Esophagus (tissue), 2 donors: ENCODE measurements around the gene TBX19. TPM values are rescaled to one million over a fixed set of nuclear protein-coding genes. Genes with fewer than 3 reads are reported as not detected.

ENCODE experiments used
- H3K27ac ChIP-seq, 2 donors: one replicate each; pipeline ENCODE4 v1.5.1; 2013; ENCODE audit warnings: low read depth in 2 of 2, mild to moderate bottlenecking in 2 of 2, inconsistent platforms in 1 of 2, low read length in 1 of 2, moderate library complexity in 1 of 2
- H3K27me3 ChIP-seq, 2 donors: one replicate each; pipeline ENCODE4 v1.6.1; 2013; ENCODE audit warnings: low read length in 2 of 2, control low read depth in 1 of 2, mild to moderate bottlenecking in 1 of 2; ENCODE audit not compliant: insufficient read depth in 2 of 2, control insufficient read depth in 1 of 2
- H3K36me3 ChIP-seq, 2 donors: one replicate each; pipeline ENCODE4 v1.6.1; 2013; ENCODE audit warnings: low read length in 1 of 2; ENCODE audit not compliant: control insufficient read depth in 2 of 2, insufficient read depth in 2 of 2
- H3K4me1 ChIP-seq, 2 donors: one replicate each; pipeline ENCODE4 v1.6.1; 2013; ENCODE audit warnings: low read length in 1 of 2; ENCODE audit not compliant: control insufficient read depth in 2 of 2, insufficient read depth in 2 of 2
- H3K4me3 ChIP-seq, 2 donors: one replicate each; pipeline ENCODE4 v1.5.1; 2013; ENCODE audit warnings: low read length in 2 of 2, mild to moderate bottlenecking in 2 of 2, low read depth in 1 of 2, moderate library complexity in 1 of 2
- H3K9me3 ChIP-seq, 2 donors: one replicate each; pipeline ENCODE4 v1.6.1; 2013; ENCODE audit warnings: mild to moderate bottlenecking in 2 of 2, low read depth in 1 of 2, low read length in 1 of 2, moderate library complexity in 1 of 2; ENCODE audit not compliant: control insufficient read depth in 2 of 2, insufficient read depth in 1 of 2
- WGBS, 2 donors: extraction: QIAGEN DNeasy Blood & Tissue Kit; methylation state at CpG; one replicate each; pipeline ENCODE4 v1.1.7; 2013; 5-methylcytosine and 5-hydroxymethylcytosine counted together
- polyA plus RNA-seq, 2 donors: library from polyadenylated mRNA; stranded (reverse); fragments of 200-250 nt; gene quantifications; one replicate each; pipeline ENCODE4 v1.2.3, GENCODE V29; 2013
- donor health status: healthy with polysubstance abuse.
- donor health status: Bipolar disorder and iron deficiency.

The TBX19 gene
- polyA plus RNA-seq, 2 donors: 1.2 to 1.7 TPM

DNA sequence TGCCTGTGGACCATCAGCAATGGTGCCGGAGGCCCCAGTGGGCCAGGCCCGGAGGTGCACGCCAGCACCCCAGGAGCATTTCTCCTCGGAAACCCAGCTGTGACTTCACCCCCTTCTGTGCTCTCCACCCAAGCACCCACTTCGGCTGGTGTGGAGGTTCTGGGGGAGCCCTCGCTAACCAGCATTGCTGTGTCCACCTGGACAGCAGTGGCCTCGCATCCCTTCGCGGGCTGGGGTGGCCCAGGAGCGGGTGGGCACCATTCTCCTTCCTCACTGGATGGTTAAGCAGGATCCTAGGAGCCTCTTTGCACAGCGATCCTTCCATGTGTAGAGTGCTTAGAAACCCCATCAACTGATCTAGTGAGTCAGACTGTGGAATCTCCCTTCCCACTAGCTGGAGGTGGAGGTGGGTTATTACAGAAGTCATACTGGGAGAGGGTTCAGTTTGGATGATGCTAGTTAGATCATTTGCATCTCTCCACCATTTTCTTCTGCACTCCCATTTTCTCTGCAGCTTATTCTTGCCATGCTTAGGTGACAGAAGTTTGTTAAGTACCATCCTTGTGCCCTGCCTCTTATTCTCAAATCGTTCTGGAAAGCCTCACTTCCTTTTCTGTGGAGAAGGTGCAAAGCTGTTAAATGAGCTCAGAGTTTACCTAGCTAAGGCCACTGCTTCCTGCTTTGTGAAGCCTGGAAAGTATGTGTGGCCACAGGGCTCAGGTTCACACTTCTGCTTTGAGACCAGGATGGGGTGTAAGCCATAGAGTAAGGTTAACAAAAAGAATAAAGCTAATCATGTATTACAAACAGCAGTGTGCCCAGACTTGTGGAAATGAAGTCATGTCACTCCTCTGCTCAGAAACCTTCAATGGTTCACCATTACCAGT, 32.3 kb downstream of the TBX19 start:
- 90% methylated on average over 12 of the region's 12 CpGs for WGBS, 2 donors
- Histone ChIP-seq H3K27ac (no peak overlapping the region), H3K36me3 (peaks cover 0 to 10% of the 10 kb centered on the region in 2 donors), H3K4me3 (no peak overlapping the region), H3K27me3 (no peaks in the 10 kb centered on the region), H3K4me1 (no peaks in the 10 kb centered on the region), H3K9me3 (no peaks in the 10 kb centered on the region)

DNA sequence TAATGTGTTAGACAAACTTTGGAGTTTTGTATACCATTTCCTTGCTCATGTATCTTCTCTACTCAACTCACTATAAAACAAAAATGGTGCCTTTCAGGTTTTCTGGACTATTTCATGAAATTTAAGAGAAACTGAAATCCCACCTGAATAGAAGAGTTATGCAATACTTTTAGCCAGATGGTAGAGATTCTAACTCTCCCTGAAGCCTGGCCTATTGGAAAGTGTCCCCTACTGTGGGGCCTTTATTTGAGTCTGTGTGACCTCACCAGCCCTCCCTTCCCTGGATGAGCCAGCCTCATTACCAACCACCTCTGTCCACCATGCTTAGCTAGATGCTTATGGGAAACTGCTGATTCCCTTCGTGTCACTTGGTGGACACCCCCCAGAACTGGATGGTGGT, 35.5 kb downstream of the TBX19 start:
- Histone ChIP-seq H3K27me3 (no peaks in the 10 kb centered on the region), H3K27ac (no peak overlapping the region), H3K4me1 (no peaks in the 10 kb centered on the region), H3K9me3 (no peaks in the 10 kb centered on the region), H3K4me3 (no peak overlapping the region), H3K36me3 (peaks cover 0 to 8% of the 10 kb centered on the region in 2 donors)
- WGBS, 2 donors: 88 to 96% methylated on average over 1 of the region's 1 CpG

DNA sequence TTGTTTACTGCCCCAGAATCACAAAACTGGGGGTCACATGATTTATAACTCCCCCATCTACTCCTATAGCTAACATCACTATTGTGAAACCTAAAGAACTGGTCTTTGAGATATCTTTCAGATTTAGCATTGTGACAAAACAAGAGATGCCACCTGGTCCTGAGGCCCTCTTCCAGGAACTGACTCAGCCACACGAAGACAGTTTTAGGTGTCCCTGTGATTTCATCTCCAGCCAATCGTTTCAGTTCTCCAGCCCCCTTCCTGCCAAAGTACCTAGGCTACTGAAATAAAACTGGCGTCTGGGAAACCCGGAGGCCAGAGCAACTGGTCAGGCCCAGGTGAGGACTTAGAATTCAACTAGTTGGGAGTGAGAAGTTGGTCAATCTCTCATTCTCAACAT, 36.6 kb downstream of the TBX19 start:
- H3K27me3 ChIP-seq: no peaks in the 10 kb centered on the region
- H3K9me3 ChIP-seq: no peaks in the 10 kb centered on the region
- no peak overlapping the region for H3K4me3 ChIP-seq
- no peaks in the 10 kb centered on the region for H3K4me1 ChIP-seq
- no peak overlapping the region for H3K27ac ChIP-seq
- peaks cover 0 to 7% of the 10 kb centered on the region in 2 donors for H3K36me3 ChIP-seq
- 93 to 94% methylated on average over 4 of the region's 4 CpGs for WGBS, 2 donors

DNA sequence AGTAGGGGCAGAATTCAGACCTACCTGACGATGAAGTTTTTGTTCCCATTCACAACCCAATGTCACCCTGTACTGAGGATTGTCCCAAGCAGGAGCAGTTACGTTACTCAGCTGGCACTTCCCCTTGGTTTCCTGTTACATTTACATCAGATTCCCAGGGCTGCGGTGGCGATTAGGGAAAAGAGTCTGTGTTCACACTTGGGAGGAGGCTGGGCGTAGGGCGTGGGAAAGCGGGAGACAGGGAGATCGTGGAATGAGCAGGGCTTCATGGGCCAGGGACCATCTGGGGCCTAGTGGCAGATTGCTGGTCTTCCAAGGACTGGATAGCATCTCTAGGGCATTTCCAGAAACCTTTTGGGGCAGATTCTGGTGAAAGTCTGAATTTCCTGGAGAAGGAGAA, 39.0 kb downstream of the TBX19 start:
- WGBS, 2 donors: 88 to 90% methylated on average over 8 of the region's 8 CpGs
- H3K9me3 ChIP-seq: no peaks in the 10 kb centered on the region

DNA sequence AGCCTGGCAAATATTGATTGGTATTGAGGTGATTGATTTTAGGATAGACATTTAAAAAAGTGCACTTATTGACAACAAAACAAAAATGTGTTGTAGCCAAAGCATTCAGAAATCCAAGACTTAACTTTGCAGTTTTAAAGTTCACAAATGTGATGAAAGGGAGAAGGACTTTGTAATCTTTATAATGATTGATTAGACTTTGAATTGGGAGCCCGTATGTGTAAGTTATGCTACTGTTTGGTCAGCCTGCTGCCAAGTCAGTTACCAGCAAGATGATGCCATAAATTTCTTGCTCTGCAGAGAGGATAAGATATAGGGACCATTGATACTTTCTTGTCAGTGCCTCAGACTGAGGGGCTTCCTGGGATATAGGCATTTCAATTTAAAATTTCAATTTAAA, 39.5 kb downstream of the TBX19 start:
- WGBS, 2 donors: 66 to 68% methylated on average over 1 of the region's 1 CpG
- Histone ChIP-seq H3K27me3 (no peaks in the 10 kb centered on the region), H3K4me3 (no peak overlapping the region), H3K4me1 (no peaks in the 10 kb centered on the region), H3K27ac (no peak overlapping the region), H3K9me3 (no peaks in the 10 kb centered on the region), H3K36me3 (no peaks in the 10 kb centered on the region)

More for the DNA sequence above, 39.0 kb downstream of the TBX19 start:
- no peak overlapping the region for H3K4me3 ChIP-seq
- H3K36me3 ChIP-seq: no peaks in the 10 kb centered on the region
- no peaks in the 10 kb centered on the region for H3K27me3 ChIP-seq
- H3K27ac ChIP-seq: no peak overlapping the region
- H3K4me1 ChIP-seq: no peaks in the 10 kb centered on the region

DNA sequence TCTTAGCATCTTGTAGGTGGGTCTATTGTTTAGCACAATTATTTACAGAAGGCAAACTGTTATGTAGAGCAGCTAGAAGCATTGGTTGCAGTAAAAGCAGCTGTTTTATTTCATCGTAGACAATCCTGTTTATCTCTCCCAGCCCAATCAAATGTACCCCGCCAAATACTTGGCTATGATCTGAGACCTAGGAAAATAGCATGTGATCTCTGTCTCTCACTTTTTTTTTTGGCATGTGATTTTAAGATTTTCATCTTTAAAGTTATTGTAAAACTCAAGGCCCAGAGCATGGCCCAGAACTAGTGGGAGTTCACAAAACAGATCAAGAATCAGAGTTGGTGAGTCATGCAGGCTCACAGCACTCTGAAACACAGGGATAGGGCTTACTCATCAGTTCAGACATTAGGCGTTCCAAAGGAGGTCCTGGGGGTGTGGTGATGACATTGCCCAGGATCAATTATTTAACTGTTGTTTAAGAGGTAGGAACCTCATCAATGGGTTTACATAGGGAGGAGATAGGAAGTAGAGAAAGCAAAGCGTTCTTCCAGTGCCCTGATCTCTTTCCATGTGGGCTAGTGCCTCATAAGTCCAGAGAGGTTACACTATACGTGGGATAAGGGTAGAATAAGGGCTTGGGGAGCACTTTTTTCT, 40.2 kb downstream of the TBX19 start:
- Histone ChIP-seq H3K27me3 (no peaks in the 10 kb centered on the region), H3K36me3 (no peaks in the 10 kb centered on the region), H3K9me3 (no peaks in the 10 kb centered on the region), H3K4me1 (no peaks in the 10 kb centered on the region), H3K27ac (no peak overlapping the region), H3K4me3 (no peak overlapping the region)
- WGBS, 2 donors: 47 to 50% methylated on average over 5 of the region's 5 CpGs

DNA sequence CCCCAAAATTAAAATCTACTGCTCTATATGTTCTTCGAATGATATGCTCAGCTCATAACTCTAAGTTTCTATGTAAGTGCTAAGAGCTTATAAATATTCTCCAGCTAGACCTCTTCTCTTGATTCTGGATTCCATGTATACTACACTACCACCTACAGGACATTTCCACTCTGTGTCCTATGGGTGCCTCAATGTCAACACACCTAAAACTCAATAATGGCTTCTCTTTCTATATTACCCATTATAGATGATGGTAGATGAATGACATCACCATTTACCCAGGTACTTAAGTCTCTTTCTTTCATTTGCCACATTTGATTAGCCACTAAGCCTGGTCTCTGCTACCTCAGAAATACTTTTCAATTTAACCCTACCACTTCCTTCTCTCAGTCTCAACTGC, 41.3 kb downstream of the TBX19 start:
- no peaks in the 10 kb centered on the region for H3K9me3 ChIP-seq
- WGBS, 2 donors: 25 to 89% methylated on average over 1 of the region's 1 CpG
- H3K27ac ChIP-seq: no peak overlapping the region
- no peaks in the 10 kb centered on the region for H3K4me1 ChIP-seq
- no peaks in the 10 kb centered on the region for H3K27me3 ChIP-seq
- H3K4me3 ChIP-seq: no peak overlapping the region
- H3K36me3 ChIP-seq: no peaks in the 10 kb centered on the region

DNA sequence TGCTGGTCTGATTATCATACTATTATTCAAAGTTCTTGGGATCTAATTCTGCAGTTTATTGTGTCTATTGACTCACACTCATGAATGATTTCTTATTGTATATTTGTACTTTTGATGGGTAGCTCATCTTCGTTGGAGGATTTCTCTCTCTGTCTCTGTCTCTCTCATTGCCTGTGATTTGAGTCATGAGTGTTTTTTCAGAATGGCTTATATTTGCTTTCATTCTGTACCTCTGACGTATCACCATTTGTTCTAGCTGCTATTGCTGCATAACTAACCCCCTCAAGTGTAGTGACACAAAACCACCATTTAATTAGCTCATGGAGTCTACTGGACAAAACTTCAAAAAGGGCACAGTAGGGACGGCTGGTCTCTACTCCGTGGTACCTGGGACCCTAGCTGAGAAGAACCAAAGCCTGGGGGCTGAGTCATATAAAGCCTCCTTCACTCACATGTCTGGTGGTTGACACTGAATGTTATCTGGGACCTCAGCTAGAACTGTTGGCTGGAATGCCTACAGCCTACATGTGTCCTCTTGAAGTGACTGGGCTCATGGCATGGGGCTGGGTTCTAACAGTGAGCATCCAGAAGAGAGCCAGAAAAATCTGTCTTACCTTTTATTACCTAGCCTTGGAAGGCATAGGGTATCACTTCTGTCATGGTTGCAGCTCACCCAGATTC, 44.2 kb downstream of the TBX19 start:
- WGBS, 2 donors: 93% methylated on average over 4 of the region's 4 CpGs
- H3K27ac ChIP-seq: no peak overlapping the region
- no peaks in the 10 kb centered on the region for H3K27me3 ChIP-seq
- no peaks in the 10 kb centered on the region for H3K4me1 ChIP-seq
- H3K4me3 ChIP-seq: no peak overlapping the region
- H3K9me3 ChIP-seq: no peaks in the 10 kb centered on the region
- H3K36me3 ChIP-seq: no peaks in the 10 kb centered on the region

DNA sequence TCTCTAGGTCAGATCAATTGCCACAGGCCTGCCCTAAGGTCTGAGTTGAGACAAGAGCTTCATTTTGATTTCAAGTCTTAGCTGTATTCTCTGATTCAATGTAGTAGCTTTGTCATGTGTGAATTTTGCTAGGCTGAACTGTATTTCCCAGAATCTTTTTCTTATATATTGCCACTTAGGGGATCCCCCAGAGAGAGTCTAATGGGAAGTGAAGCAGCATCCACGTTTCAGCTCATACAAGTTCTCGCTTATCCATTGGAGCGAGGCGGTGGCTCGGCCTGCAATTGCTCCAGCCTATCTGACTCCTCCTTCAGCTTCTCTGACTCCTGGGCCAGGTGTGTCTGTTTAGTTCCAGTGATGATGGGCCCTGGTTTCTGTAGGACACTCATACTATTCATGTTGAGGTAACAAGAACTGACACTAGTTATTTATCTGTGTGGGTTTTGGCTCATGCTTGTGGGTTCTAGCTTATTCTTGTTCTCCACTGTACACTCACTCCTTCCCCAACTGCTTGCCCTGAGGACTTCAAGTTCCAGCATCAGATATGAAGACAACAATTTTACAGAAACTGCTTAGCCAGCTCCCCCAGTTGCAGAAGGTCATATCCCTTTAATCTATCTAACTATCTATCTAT, 48.2 kb downstream of the TBX19 start:
- Histone ChIP-seq H3K27me3 (no peaks in the 10 kb centered on the region), H3K4me1 (no peaks in the 10 kb centered on the region), H3K4me3 (no peak overlapping the region), H3K9me3 (no peaks in the 10 kb centered on the region), H3K36me3 (no peaks in the 10 kb centered on the region), H3K27ac (no peak overlapping the region)
- WGBS, 2 donors: 88 to 89% methylated on average over 5 of the region's 5 CpGs
